SJCRH30 (cell line): ENCODE data around the gene NR0B1. TPM values are rescaled to one million over a fixed set of nuclear protein-coding genes. Genes with fewer than 3 reads are reported as not detected.

ENCODE experiments used
- DNase-seq, 2 experiments: peaks; one replicate each; pipeline ENCODE4 v3.0.0-alpha.2; 2015 to 2020
- H3K27ac ChIP-seq: fragments of 250-450 bp; sonication (Bioruptor Pico); 2 replicates; pipeline ENCODE4 v1.5.1; 2020; ENCODE audit warnings: mild to moderate bottlenecking, moderate library complexity
- H3K27me3 ChIP-seq: fragments of 250-450 bp; sonication (Bioruptor Pico); 2 replicates; pipeline ENCODE4 v1.5.1; 2020; ENCODE audit warnings: mild to moderate bottlenecking, moderate library complexity
- H3K36me3 ChIP-seq: fragments of 250-450 bp; sonication (Bioruptor Pico); 2 replicates; pipeline ENCODE4 v1.5.1; 2020; ENCODE audit warnings: mild to moderate bottlenecking, moderate library complexity
- H3K4me1 ChIP-seq: fragments of 250-450 bp; sonication (Bioruptor Pico); 2 replicates; pipeline ENCODE4 v1.5.1; 2020; ENCODE audit warnings: mild to moderate bottlenecking, moderate library complexity
- H3K4me3 ChIP-seq: fragments of 250-450 bp; sonication (Bioruptor Pico); 2 replicates; pipeline ENCODE4 v1.5.1; 2020; ENCODE audit warnings: mild to moderate bottlenecking, moderate library complexity
- H3K9me3 ChIP-seq: fragments of 250-450 bp; sonication (Bioruptor Pico); replicated peaks from 2 replicates; pipeline ENCODE4 v1.5.1; 2020; ENCODE audit warnings: mild to moderate bottlenecking, moderate library complexity
- total RNA-seq: library from RNA; depleted of rRNA; stranded (reverse); fragments of >200 nt; shearing (Covaris generic); gene quantifications from 2 replicates; pipeline ENCODE4 v1.2.3, GENCODE V29; 2014; rRNA removed

The NR0B1 gene
- total RNA-seq, 1 experiment from 2014 or later: not detected

DNA sequence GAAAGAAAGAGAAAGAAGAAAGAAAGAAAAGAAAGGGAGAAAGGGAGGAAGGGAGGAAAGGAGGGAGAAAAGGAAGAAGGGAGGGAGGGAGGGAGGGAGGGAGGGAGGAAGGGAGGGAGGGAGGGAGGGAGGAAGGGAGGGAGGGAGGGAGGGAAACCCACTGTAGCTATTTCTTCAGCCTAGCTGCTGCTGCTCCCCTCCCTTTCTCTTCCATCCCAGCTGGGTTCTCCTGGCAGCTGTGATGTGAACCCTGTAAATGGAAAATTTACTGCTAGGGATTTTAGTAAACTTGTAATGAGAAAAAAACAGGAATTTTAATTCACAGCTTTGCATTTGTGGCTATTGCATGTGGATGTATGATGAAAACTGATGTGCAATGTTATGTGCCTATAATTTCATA lies 8.0 kb downstream of the NR0B1 start:
- no peaks in the 10 kb centered on the region for H3K9me3 ChIP-seq
- no peak overlapping the region; the same call in 1 of the 2 replicates for H3K4me3 ChIP-seq
- no peaks in the 10 kb centered on the region for H3K4me1 ChIP-seq
- DNase-seq: peak in 1 of 2 experiments; percentile 24
- H3K36me3 ChIP-seq: no peaks in the 10 kb centered on the region
- H3K27me3 ChIP-seq: no peaks in the 10 kb centered on the region
- H3K27ac ChIP-seq: no peak overlapping the region

DNA sequence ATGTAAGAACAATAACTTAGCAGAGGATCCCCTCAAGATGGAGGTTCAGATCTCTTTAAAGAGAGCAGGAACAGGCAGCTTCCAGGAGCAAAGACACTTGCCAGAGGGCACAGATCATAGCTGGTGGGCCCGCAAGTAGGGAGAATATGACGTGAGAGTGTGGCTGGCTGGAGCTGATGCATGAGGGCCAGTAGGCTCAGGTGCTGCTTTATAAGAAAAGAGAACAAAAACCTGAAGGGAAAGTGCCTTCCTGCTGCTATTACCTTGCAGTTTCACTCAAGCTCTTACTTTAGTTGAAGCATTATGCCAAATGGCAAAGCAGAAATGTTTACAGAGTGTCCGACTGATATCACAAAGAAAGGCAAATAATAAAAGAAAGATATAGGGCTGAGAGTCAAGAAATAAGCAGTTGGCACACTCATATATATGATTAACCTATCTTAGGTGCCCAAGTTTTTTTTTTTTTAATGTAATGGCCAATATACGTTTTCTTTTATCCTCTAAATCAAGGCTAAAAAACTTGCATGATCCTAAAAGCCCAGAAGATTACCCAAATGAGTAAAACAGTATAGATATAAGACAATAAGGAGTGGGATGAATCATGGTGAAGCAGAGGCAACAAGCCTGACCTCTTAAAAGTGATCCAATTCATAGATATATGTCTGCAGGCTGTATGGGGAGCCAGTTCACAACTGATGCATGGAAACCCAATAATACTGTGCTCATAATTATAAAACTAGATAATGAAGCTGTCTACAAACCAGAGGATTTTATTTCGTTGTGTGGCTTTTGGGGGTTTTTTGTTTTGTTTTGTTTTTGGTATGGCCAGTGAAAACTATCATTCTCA lies 12.6 kb downstream of the NR0B1 start:
- no peak for DNase-seq
- Histone ChIP-seq H3K4me3 (no peak overlapping the region), H3K27ac (no peak overlapping the region), H3K9me3 (no peaks in the 10 kb centered on the region), H3K36me3 (no peaks in the 10 kb centered on the region), H3K4me1 (no peaks in the 10 kb centered on the region), H3K27me3 (no peaks in the 10 kb centered on the region)

DNA sequence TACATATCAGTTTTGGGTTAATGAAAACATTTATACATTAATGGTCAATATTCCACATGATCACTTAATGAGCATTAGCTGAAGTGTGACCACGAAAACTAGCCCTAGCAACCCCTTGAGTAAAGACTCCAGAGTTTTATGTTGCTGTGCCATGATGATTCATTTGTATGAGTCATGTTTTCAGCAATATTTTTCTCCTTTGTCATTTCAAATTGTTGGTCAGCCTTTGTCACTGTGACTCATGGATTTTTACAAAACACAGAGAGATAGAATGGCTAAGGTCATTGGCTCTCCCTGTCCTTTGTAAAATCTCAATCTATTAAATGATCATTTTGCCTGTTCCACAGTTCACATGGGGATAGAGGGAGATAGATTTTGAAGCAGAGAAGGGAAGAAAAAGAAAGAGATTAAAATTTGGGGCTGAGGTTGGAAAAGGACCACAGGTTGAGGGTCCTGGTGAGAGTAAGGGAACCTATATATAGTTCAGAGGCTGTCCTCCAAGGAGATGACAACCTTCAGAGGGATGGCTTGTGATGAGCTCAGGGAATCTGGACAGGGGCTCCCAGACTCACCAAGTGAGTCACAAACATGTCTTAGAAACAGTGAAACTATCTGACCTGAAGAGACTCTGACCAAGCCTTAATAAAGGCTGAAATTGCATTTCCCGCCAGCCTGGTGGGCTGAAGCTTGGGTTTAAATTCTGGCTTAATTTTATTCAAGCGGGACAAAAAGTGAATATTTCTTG lies 25.6 kb downstream of the NR0B1 start:
- no peaks in the 10 kb centered on the region for H3K9me3 ChIP-seq
- H3K4me1 ChIP-seq: peaks cover 5% of the 10 kb centered on the region
- no peak overlapping the region for H3K4me3 ChIP-seq
- H3K27me3 ChIP-seq: no peaks in the 10 kb centered on the region
- no peaks in the 10 kb centered on the region for H3K36me3 ChIP-seq
- peak overlapping the region; percentile 59 for H3K27ac ChIP-seq
- peak in 1 of 2 experiments; percentile 22 for DNase-seq

DNA sequence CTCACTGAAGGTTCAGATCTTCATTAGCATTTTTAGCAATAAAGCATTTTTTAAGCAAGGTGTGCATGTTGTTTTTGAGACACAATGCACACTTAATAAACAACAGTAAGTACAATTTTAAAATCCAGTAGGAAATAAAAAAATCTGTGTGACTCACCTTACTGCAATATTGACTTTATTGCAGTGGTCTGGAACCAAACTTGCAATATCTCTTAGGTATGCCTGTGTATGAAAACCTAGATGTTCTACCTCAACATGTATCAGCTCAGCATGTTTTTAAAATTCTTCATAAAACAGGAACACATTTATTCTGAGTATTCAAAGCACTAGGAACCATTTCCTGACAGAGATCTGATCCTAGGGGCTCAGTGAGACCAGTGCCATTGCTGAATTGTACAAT lies 26.7 kb downstream of the NR0B1 start:
- no peaks in the 10 kb centered on the region for H3K9me3 ChIP-seq
- H3K27me3 ChIP-seq: no peaks in the 10 kb centered on the region
- H3K36me3 ChIP-seq: no peaks in the 10 kb centered on the region
- no peak for DNase-seq
- no peak overlapping the region for H3K27ac ChIP-seq
- H3K4me3 ChIP-seq: no peak overlapping the region
- H3K4me1 ChIP-seq: peaks cover 5% of the 10 kb centered on the region

DNA sequence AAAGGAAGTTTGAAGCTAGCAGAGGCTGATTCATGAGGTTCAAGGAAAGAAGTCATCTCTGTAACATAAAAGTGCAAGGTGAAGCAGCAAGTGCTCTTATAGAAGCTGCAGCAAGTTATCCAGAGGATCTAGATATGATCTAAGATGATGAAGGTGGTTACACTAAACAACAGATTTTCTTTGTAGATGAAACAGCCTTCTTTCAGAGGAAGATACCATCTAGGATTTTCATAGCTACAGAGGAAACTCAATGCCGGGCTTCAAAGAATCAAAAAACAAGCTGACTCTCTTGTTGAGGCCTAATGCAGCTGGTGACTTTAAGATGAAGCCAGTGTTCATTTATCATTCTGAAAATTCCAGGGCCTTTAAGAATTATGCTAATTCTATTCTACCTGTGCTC lies 28.8 kb downstream of the NR0B1 start:
- Histone ChIP-seq H3K4me1 (peaks cover 5% of the 10 kb centered on the region), H3K27me3 (no peaks in the 10 kb centered on the region), H3K9me3 (no peaks in the 10 kb centered on the region), H3K36me3 (no peaks in the 10 kb centered on the region), H3K27ac (no peak overlapping the region), H3K4me3 (no peak overlapping the region)
- DNase-seq: no peak

DNA sequence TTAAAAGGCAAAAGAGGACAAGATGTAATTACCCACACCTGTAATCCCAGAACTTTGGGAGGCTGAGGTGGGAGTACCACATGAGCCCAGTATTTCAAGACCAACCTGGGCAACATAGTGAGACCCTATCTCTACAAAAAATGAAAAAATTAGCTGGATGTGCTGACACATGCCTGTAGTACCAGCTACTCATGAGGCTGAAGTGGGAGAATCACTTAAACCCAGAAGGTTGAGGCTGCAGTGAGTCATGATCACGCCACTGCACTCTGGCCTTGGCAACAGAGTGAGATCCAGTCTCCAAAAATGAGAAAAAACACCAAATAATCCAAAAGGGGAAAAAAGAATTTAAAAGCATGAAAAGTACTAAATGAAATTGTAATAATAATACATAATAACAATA lies 30.8 kb downstream of the NR0B1 start:
- no peaks in the 10 kb centered on the region for H3K9me3 ChIP-seq
- H3K4me3 ChIP-seq: no peak overlapping the region
- no peak for DNase-seq
- no peaks in the 10 kb centered on the region for H3K27me3 ChIP-seq
- no peak overlapping the region for H3K27ac ChIP-seq
- no peaks in the 10 kb centered on the region for H3K36me3 ChIP-seq
- peaks cover 5% of the 10 kb centered on the region for H3K4me1 ChIP-seq

DNA sequence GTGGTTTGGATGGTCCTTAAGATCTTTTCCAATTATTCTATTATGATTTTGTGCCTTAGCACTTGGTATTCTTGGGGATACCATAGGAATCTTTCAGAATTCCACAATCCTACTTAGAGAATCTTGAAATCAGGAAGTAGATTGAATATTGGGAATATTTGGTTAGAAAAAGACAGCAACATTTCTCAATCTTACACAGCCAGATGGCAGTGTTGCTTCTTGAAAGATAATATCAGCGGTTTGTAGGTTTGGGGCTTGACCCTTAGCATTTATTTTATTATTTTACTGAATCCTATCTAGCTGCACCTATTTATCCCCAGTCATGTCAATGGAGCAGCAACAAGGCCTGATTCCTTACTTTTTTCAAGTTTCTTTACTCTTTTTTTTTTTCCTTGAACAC lies 33.7 kb downstream of the NR0B1 start:
- H3K27ac ChIP-seq: no peak overlapping the region
- H3K27me3 ChIP-seq: no peaks in the 10 kb centered on the region
- DNase-seq: peak in 1 of 2 experiments; percentile 42
- no peaks in the 10 kb centered on the region for H3K36me3 ChIP-seq
- no peaks in the 10 kb centered on the region for H3K9me3 ChIP-seq
- no peak overlapping the region for H3K4me3 ChIP-seq
- no peaks in the 10 kb centered on the region for H3K4me1 ChIP-seq

DNA sequence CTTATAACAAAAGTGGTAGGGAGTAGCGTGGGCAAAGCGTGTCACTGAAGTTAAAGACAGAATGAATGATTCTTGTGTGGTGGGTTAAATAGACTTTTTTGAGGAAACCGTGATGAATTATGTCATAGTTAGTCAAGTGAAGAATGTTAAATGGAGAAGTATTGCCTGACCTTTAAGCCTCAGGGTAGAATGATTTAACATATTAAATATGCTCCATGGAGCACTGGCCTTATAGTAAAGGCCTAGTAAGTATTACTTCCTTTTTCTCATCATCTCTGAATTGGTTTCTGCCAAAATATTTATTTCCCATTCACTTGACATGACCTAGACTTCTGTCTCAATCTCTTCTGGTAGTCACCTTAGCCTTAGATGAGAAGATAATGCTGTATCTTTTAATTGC lies 38.6 kb downstream of the NR0B1 start:
- Histone ChIP-seq H3K36me3 (no peaks in the 10 kb centered on the region), H3K9me3 (no peaks in the 10 kb centered on the region), H3K27ac (no peak overlapping the region), H3K4me3 (no peak overlapping the region), H3K27me3 (no peaks in the 10 kb centered on the region), H3K4me1 (no peaks in the 10 kb centered on the region)
- DNase-seq: no peak

DNA sequence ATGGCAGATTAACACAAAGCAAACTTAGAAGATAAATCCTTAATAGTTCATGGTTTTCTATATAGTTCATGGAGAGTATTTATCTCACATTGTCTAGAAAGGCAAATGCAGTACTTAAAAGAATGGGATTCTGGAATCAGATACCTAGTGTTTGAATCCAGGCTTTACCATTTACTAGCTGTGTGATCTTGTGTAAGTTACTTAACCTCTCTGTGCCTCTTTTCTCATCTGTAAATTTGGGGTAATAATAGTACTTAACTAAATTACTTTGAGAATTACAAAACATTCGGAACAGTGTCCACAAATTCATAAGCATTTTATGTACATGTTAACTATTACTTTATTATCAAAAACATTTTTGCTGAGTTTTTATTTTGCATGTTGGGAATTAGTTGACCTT lies 46.4 kb downstream of the NR0B1 start:
- DNase-seq: no peak
- no peaks in the 10 kb centered on the region for H3K27me3 ChIP-seq
- no peaks in the 10 kb centered on the region for H3K36me3 ChIP-seq
- no peaks in the 10 kb centered on the region for H3K9me3 ChIP-seq
- H3K4me3 ChIP-seq: no peak overlapping the region
- no peak overlapping the region for H3K27ac ChIP-seq
- H3K4me1 ChIP-seq: no peaks in the 10 kb centered on the region

DNA sequence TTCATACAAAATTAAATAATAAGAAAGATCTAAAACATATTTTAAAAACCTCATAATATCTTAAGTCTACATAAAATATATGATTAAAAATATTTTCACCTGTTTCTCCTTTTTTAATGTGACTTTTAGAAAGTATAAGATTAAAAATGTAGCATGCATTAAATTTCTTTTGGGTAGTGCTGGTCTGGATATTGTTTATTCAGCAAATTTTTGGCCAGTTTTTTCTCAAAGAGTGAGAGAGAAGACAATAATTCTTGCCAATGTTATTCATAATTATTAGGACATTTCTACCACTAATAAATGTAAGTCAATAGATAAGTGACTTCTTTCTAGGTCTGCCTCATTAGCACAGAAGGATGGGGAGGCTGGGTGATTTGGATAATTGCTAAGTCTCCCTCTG lies 48.2 kb downstream of the NR0B1 start:
- no peak for DNase-seq
- H3K27ac ChIP-seq: no peak overlapping the region
- no peaks in the 10 kb centered on the region for H3K36me3 ChIP-seq
- H3K4me3 ChIP-seq: no peak overlapping the region
- H3K9me3 ChIP-seq: no peaks in the 10 kb centered on the region
- H3K4me1 ChIP-seq: no peaks in the 10 kb centered on the region
- no peaks in the 10 kb centered on the region for H3K27me3 ChIP-seq

DNA sequence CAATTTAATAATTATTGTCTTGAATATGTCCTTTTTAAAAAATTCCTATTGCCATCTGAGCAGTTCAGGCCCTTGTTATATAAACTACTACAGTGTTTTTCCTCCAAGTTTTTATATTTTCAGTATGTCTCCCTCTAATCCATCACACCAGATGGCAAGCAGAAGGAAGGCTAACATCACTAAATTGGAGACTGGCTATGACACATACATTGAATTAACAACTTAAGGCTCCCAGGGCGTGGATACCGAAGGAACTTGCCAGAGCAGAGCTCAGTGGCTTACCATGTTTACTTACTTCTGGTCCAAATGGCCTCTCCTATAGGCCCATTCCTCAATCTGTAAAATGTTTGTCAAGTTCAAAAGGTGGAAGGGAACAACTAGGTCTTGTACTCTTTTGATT lies 49.3 kb downstream of the NR0B1 start:
- H3K27me3 ChIP-seq: no peaks in the 10 kb centered on the region
- no peak overlapping the region for H3K4me3 ChIP-seq
- H3K9me3 ChIP-seq: no peaks in the 10 kb centered on the region
- DNase-seq: no peak
- H3K36me3 ChIP-seq: no peaks in the 10 kb centered on the region
- H3K27ac ChIP-seq: no peak overlapping the region
- no peaks in the 10 kb centered on the region for H3K4me1 ChIP-seq

Other genes starting within 250 kb of the NR0B1 start
- gene MAGEB2, start 93.8 kb downstream of the NR0B1 start, total RNA-seq: 0.14 and 0.20 TPM in 2 replicates
- gene MAGEB3, start 78.7 kb downstream of the NR0B1 start, total RNA-seq: not detected in 2 replicates
- not detected in 2 replicates for gene MAGEB4, start 67.4 kb downstream of the NR0B1 start, total RNA-seq
- 14.7 and 15.6 TPM in 2 replicates for gene MAGEB1, start 62.2 kb downstream of the NR0B1 start, total RNA-seq